Fibroblast of skin of right quadriceps (primary cell): ENCODE results near the gene EIF5A2.

ENCODE experiments used
- DNase-seq: peaks from one replicate; pipeline ENCODE4 v3.0.0-alpha.2; 2013

Gene EIF5A2

DNA sequence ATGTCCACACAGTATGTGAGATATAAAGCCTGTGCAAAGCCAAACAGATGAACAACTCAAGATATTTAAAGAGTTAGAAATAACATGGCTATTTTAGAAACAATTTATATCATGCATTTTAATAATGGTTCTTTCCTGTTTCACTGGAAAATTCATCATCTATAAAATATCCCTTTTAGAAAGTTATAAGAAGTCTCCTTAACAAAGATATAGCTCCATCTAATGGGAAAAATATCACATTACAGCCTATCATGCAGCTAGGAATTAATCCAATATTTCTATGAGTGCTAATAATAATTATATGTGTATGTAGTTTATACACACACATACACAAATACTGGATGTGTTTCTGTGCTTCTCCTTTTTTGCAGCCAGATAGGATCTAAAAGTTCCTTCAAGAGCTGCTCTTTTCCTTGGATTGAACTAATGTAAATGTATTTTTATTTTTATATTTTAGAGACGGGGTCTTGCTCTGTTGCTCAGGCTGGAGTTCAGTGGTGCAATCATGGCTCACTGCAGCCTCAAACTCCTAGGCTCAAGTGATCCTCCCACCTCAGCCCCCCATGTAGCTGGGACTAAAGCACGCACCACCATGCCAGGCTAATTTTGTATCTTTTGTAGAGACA is 60.0 kb downstream of the EIF5A2 start:
- DNase-seq: peak; percentile 37

DNA sequence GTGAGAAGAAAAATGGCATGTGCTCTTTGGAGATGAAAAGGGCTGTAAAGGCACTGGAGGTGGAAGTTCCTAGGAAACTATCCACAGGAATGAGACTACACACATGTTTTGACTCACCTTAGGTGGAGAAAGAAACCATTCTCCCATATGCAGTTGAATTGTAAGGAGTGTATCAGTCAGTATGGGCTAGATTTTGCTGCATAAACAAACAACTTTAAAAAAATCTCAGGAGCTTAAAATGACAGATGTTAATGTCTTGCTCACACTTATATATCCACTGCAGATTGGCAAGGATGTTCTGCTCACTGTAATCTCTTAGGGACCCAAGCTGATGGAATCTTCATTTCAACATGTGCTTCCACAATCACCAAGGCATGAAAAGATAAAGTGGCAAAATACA is 64.1 kb downstream of the EIF5A2 start:
- DNase-seq: no peak

DNA sequence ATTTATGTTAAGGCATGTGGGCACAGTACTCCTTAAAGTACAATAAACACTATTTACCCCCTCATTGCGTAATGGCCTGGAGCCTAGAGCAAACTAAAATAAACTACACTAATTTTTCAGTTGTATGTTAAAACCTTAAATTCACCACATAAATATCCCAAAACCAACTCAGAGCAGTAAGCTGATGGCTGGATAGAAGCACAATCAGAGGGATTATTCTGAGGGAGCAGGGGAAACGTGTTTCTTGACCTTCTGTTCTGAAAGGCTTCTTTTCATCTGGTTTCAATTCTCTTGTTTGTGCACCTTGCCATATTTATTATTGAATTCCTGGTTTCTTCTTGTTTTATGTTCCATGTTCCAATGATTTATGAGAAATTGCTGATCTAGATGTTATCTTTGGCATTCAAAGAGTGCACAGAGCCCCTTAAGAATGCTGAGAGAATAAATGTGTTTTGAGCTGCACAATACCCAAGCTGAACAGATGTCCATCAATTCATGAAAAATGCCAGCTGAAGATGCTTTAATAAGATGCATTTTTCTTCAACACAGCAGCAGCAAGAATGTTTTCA is 68.1 kb downstream of the EIF5A2 start:
- DNase-seq: peak; percentile 51

DNA sequence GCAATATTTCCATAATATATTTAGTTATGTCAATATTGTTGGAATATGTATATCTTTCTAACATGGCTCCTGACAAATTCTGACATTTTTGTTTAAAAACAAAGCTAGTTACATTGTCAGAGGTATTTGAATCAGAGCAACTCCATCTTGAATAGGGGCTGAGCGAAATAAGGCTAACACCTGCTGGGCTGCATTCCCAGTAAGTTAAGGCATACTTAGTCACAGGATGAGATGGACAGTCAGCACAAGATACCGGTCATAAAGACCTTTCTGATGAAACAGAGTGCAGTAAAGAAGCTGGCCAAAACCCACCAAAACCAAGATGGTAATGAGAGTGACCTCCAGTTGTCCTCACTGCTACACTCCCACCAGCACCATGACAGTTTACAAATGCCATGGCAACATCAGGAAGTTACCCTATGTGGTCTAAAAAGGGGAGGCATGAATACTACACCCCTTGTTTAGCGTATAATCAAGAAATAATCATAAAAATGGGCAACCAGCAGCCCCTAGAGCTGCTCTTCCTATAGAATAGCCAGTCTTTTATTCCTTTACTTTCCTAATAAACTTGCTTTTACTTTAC is 68.8 kb downstream of the EIF5A2 start:
- no peak for DNase-seq
